PFSK-1 (cell line): ENCODE measurements around the gene B9D2.

Source experiments
- FOXP2 ChIP-seq: optimal IDR thresholded peaks from 2 replicates; pipeline ENCODE3; 2011; ENCODE audit warnings: borderline replicate concordance, control low read depth, inconsistent platforms; ENCODE audit not compliant: insufficient read depth; ENCODE audit errors: extremely low read length, extremely low read depth
- POLR2AphosphoS5 ChIP-seq: IDR thresholded peaks from 2 replicates; pipeline ENCODE4 v1.6.1; 2012; ENCODE audit warnings: low read depth, mild to moderate bottlenecking, control low read depth, low read length, moderate library complexity
- REST ChIP-seq, 2 experiments: IDR thresholded peaks; 2 replicates each; pipeline versions ENCODE4 v1.6.1 to v1.8.0; 2011 to 2012; ENCODE audit warnings: low read depth in 2 of 2, low read length in 2 of 2, control low read depth in 1 of 2, inconsistent platforms in 1 of 2, mild to moderate bottlenecking in 1 of 2, moderate library complexity in 1 of 2; ENCODE audit not compliant: insufficient read depth in 1 of 2
- SIN3A ChIP-seq: IDR thresholded peaks from 2 replicates; pipeline ENCODE4 v1.6.1; 2012; ENCODE audit warnings: mild to moderate bottlenecking, low read length, moderate library complexity, borderline replicate concordance; ENCODE audit not compliant: insufficient read depth
- TAF1 ChIP-seq: IDR thresholded peaks from 2 replicates; pipeline ENCODE4 v1.6.1; 2012; ENCODE audit warnings: low read length, control low read depth, borderline replicate concordance; ENCODE audit not compliant: insufficient read depth

B9D2 gene

GRCh38 chr19:41335467-41335866 lies 28.5 kb downstream of the B9D2 start:
- TF ChIP-seq TAF1 (no peak), REST (IDR thresholded peaks at IDR 0.05; ENCODE audit: insufficient read depth in 1 of 2, low read depth in 2 of 2, low read length in 2 of 2) (no peak), SIN3A (no peak), POLR2AphosphoS5 (no peak), FOXP2 (no peak)

GRCh38 chr19:41334793-41335192 lies 29.2 kb downstream of the B9D2 start:
- TF ChIP-seq POLR2AphosphoS5 (no peak), REST (IDR thresholded peaks at IDR 0.05; ENCODE audit: insufficient read depth in 1 of 2, low read depth in 2 of 2, low read length in 2 of 2) (no peak), TAF1 (no peak), SIN3A (no peak), FOXP2 (no peak)

- TF ChIP-seq TAF1 (no peak), FOXP2 (no peak), SIN3A (no peak), REST (IDR thresholded peaks at IDR 0.05; ENCODE audit: insufficient read depth in 1 of 2, low read depth in 2 of 2, low read length in 2 of 2) (no peak), POLR2AphosphoS5 (no peak)
Observed at GRCh38 chr19:41332468-41332867, 31.5 kb downstream of the B9D2 start.

GRCh38 chr19:41332000-41332399 lies 31.9 kb downstream of the B9D2 start:
- TF ChIP-seq TAF1 (no peak), FOXP2 (no peak), REST (IDR thresholded peaks at IDR 0.05; ENCODE audit: insufficient read depth in 1 of 2, low read depth in 2 of 2, low read length in 2 of 2) (no peak), SIN3A (no peak), POLR2AphosphoS5 (no peak)

- TF ChIP-seq TAF1 (no peak), SIN3A (no peak)
Observed at GRCh38 chr19:41330946-41331678, 32.8 kb downstream of the B9D2 start.

- TF ChIP-seq REST (IDR thresholded peaks at IDR 0.05; ENCODE audit: insufficient read depth in 1 of 2, low read depth in 2 of 2, low read length in 2 of 2) (no peak), TAF1 (no peak), FOXP2 (no peak), SIN3A (no peak), POLR2AphosphoS5 (no peak)
Observed at GRCh38 chr19:41330481-41330880, 33.5 kb downstream of the B9D2 start.
